Right renal cortex interstitium (tissue), 3 donors: Measurements from ENCODE around the gene ADAMTS2. TPM values are rescaled to one million over a fixed set of nuclear protein-coding genes. Genes with fewer than 3 reads are reported as not detected.

Experiments used
- DNase-seq, 3 donors: peaks; one replicate each; pipeline ENCODE4 v3.0.0-alpha.2; 2013; ENCODE audit warnings: low read depth in 3 of 3, low spot score in 2 of 3
- polyA plus RNA-seq, 3 donors: library from polyadenylated mRNA; unstranded; fragments of 120-200 nt; gene quantifications; one replicate each; pipeline ENCODE4 v1.2.1, GENCODE V29; 2013; ENCODE audit not compliant: insufficient read length in 3 of 3

Gene ADAMTS2
- polyA plus RNA-seq: 1 to 10 TPM; 9.4 to 9.6 (median 9.4) TPM

- DNase-seq: peak in 1 of 3 donors; percentile 32
These were observed at the start of gene ADAMTS2 for GRCh38 chr5:179345433-179346321. ADAMTS2 (minus strand) TSS chr5:179345461; CDS start chr5:179345328, 133 bp downstream.

- no peak for DNase-seq
These were observed 47.8 kb upstream of the ADAMTS2 start for GRCh38 chr5:179393078-179393477.

- no peak for DNase-seq
These were observed 42.2 kb upstream of the ADAMTS2 start for GRCh38 chr5:179387151-179388110.

- DNase-seq: no peak
These were observed 40.7 kb upstream of the ADAMTS2 start for GRCh38 chr5:179385914-179386313.

GRCh38 chr5:179382486-179382885 is 37.2 kb upstream of the ADAMTS2 start:
- DNase-seq: no peak

- no peak for DNase-seq
These were observed 36.4 kb upstream of the ADAMTS2 start for GRCh38 chr5:179381691-179382090.

- no peak for DNase-seq
These were observed 35.2 kb upstream of the ADAMTS2 start for GRCh38 chr5:179380211-179381035.

GRCh38 chr5:179379321-179379890 is 34.1 kb upstream of the ADAMTS2 start:
- DNase-seq: no peak

GRCh38 chr5:179378441-179379271 is 33.4 kb upstream of the ADAMTS2 start:
- peak in 1 of 3 donors; percentile 13 for DNase-seq

- DNase-seq: no peak
These were observed 32.8 kb upstream of the ADAMTS2 start for GRCh38 chr5:179378116-179378440.

- no peak for DNase-seq
These were observed 32.3 kb upstream of the ADAMTS2 start for GRCh38 chr5:179377421-179378115.

GRCh38 chr5:179376701-179377420 is 31.6 kb upstream of the ADAMTS2 start:
- DNase-seq: no peak

GRCh38 chr5:179375831-179376365 is 30.6 kb upstream of the ADAMTS2 start:
- DNase-seq: no peak

- DNase-seq: no peak
These were observed 30.0 kb upstream of the ADAMTS2 start for GRCh38 chr5:179375236-179375685.

- no peak for DNase-seq
These were observed 29.4 kb upstream of the ADAMTS2 start for GRCh38 chr5:179374506-179375235.

- no peak for DNase-seq
These were observed 28.8 kb upstream of the ADAMTS2 start for GRCh38 chr5:179373961-179374505.
